Tibial nerve (tissue), 3 donors: ENCODE results near the gene ATF2.
"Not testable (repeated sequence)": the region's sequence is repeated elsewhere in the genome, so short reads cannot be mapped to it uniquely, and the experiment has no call there.

Experiments
- EP300 ChIP-seq, 2 donors: sonication (generic); formaldehyde crosslinking; IDR thresholded peaks; one replicate each; pipeline ENCODE4 v1.6.1; 2017; ENCODE audit warnings: antibody characterized with exemption in 2 of 2, mild to moderate bottlenecking in 1 of 2
- POLR2A ChIP-seq, 2 donors: fragments of 450-650 bp; IDR thresholded peaks; one replicate each; pipeline ENCODE4 v1.6.1; 2017; ENCODE audit warnings: antibody characterized with exemption in 2 of 2, mild to moderate bottlenecking in 2 of 2, moderate library complexity in 2 of 2

- TF ChIP-seq EP300, POLR2A (IDR thresholded peaks at IDR 0.05): not testable (repeated sequence)
These were observed 59.9 kb downstream of the ATF2 start for GRCh38 chr2:175108091-175108490.
